ENCODE results near the gene DNAH11. TPM values are rescaled to one million over a fixed set of nuclear protein-coding genes. Genes with fewer than 3 reads are reported as not detected.
"Not testable (repeated sequence)": the region's sequence is repeated elsewhere in the genome, so short reads cannot be mapped to it uniquely, and the experiment has no call there.

Gene DNAH11
- polyA plus RNA-seq, 6 donors from 2014 or later, result 0.40 to 1.1 (median 0.72) TPM; not detected in 1

- Mint-ChIP-seq H3K27ac (no peak overlapping the region), H3K4me3 (no peak overlapping the region), H3K27me3 (peaks cover 0 to 14% (median 9%) of the 10 kb centered on the region in 3 donors), H3K4me1 (no peaks in the 10 kb centered on the region), H3K36me3 (no peaks in the 10 kb centered on the region), H3K9me3 (no peaks in the 10 kb centered on the region)
- ATAC-seq (ENCODE audit: low read depth in 2 of 2) (no peak), DNase-seq (no peak)
Observed at GRCh38 chr7:21653623-21654022, 110.8 kb downstream of the DNAH11 start.

DNA sequence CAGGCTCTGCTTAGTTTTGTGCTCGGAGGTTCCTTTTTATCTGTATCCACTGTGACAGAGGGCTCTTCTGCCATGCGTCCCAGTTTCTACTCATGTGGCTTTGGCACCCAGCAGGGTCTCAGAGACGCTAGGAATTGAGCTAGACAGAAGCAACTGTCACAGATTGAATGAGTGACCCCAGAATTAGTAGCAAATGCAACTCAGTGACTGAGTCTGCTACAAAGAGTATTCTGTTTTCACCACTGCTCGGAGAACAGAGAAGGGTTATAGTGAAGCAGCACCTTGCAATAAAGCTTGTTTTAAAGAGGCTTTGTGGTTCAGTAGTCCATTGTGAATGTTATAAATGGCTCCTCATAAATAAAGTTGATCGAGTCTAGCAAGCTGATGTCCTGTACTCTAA is 113.2 kb downstream of the DNAH11 start:
- Mint-ChIP-seq H3K9me3 (peaks cover 0 to 4% (median 2%) of the 10 kb centered on the region in 7 donors), H3K36me3 (no peaks in the 10 kb centered on the region), H3K4me3 (no peak overlapping the region), H3K27me3 (peaks cover 0 to 14% (median 9%) of the 10 kb centered on the region in 3 donors), H3K4me1 (no peaks in the 10 kb centered on the region), H3K27ac (no peak overlapping the region)
- ATAC-seq (ENCODE audit: low read depth in 2 of 2) (no peak), DNase-seq (no peak)

DNA sequence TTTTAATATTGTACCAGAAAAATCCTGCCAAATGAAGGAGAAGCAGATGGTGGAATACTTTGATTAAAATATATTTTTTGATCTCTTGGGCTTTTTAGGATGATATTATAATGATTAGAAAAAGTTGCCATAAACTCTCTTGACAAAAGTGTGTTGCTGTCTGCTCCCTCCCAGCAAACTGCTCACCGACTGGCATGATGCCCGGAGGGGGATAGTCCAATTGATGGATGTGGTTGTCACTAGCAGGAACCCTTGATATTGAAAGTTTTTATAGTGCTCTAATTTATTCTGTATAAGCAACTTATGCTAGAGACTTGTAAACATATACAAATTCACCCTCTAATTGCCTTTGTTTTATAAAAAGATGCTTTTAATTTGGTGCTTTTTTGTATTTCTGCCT is 114.0 kb downstream of the DNAH11 start:
- Mint-ChIP-seq H3K27ac (peak overlapping the region in 1 of 6 donors; percentile 18), H3K27me3 (peaks cover 0 to 11% (median 9%) of the 10 kb centered on the region in 3 donors), H3K4me1 (no peaks in the 10 kb centered on the region), H3K4me3 (no peak overlapping the region), H3K9me3 (peaks cover 0 to 12% (median 6%) of the 10 kb centered on the region in 7 donors), H3K36me3 (no peaks in the 10 kb centered on the region)
- no peak for ATAC-seq (ENCODE audit: low read depth in 2 of 2)
- DNase-seq, result no peak

GRCh38 chr7:21670496-21670895 is 127.7 kb downstream of the DNAH11 start:
- Mint-ChIP-seq H3K4me3 (no peak overlapping the region), H3K27ac (peak overlapping the region in 1 of 6 donors; percentile 36), H3K36me3 (no peaks in the 10 kb centered on the region), H3K4me1 (peaks cover 0 to 13% (median 0%) of the 10 kb centered on the region in 3 donors), H3K9me3 (no peaks in the 10 kb centered on the region), H3K27me3 (peaks cover 0 to 4% (median 0%) of the 10 kb centered on the region in 3 donors)
- no peak for DNase-seq
- ATAC-seq (ENCODE audit: low read depth in 2 of 2), result no peak

- H3K27ac Mint-ChIP-seq, result peak overlapping the region in 2 of 6 donors; percentile 5 to 54
- peak; percentile 20 for ATAC-seq (ENCODE audit: low read depth in 2 of 2)
- peaks cover 0 to 4% (median 0%) of the 10 kb centered on the region in 3 donors for H3K27me3 Mint-ChIP-seq
- no peak for DNase-seq
- H3K9me3 Mint-ChIP-seq, result no peaks in the 10 kb centered on the region
- H3K4me3 Mint-ChIP-seq, result peak overlapping the region in 2 of 8 donors; percentile 12 to 26
- H3K36me3 Mint-ChIP-seq, result no peaks in the 10 kb centered on the region
- H3K4me1 Mint-ChIP-seq, result peaks cover 0 to 13% (median 0%) of the 10 kb centered on the region in 3 donors
Observed at GRCh38 chr7:21671859-21672258, 129.0 kb downstream of the DNAH11 start.

DNA sequence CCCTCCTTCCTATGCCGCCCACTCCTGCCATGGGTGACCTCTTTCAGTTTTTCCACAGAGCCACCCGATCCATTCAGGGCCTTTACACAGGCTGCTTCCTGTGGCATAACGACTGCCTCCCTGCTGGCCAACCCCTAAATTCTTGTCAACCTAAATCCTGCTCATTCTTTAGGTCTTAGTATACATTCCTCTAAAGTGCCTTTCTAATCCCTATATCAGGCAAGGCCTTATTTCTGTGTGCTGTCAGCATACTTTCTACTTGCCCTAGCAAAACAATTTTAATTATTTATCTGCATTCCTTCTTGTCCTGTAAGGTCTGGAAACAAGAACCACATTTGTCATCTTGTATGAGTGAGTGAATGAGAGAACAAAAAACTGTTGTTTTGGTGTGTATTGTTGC is 132.4 kb downstream of the DNAH11 start:
- Mint-ChIP-seq H3K4me1 (peaks cover 0 to 13% (median 0%) of the 10 kb centered on the region in 3 donors), H3K27ac (no peak overlapping the region), H3K4me3 (no peak overlapping the region), H3K9me3 (peaks cover 0 to 12% (median 4%) of the 10 kb centered on the region in 7 donors), H3K36me3 (no peaks in the 10 kb centered on the region), H3K27me3 (peaks cover 3 to 6% (median 4%) of the 10 kb centered on the region in 3 donors)
- no peak for ATAC-seq (ENCODE audit: low read depth in 2 of 2)
- no peak for DNase-seq

DNA sequence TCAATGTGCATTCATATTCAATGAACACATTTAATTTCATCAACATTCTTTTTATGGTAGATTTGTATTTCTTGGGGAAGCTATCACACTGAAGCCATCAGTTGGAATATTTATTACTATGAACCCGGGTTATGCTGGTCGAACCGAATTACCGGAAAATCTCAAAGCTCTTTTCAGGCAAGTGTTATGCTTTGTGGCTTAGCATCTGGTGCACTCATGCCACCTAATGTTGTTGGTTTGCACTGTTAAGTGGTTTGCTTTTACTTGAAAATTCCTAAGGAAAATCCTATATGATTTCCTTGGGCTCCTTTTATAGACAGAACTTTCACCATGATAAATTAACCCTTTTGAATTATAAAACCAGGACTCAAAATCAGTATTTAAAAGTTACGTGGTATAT is 147.9 kb downstream of the DNAH11 start:
- H3K36me3 Mint-ChIP-seq, result no peaks in the 10 kb centered on the region
- peaks cover 4 to 29% (median 16%) of the 10 kb centered on the region in 3 donors for H3K27me3 Mint-ChIP-seq
- H3K4me3 Mint-ChIP-seq, result no peak overlapping the region
- ATAC-seq (ENCODE audit: low read depth in 2 of 2) (no peak), DNase-seq (no peak)
- H3K4me1 Mint-ChIP-seq, result no peaks in the 10 kb centered on the region
- peak overlapping the region in 1 of 6 donors; percentile 12 for H3K27ac Mint-ChIP-seq
- peaks cover 0 to 9% (median 2%) of the 10 kb centered on the region in 7 donors for H3K9me3 Mint-ChIP-seq

DNA sequence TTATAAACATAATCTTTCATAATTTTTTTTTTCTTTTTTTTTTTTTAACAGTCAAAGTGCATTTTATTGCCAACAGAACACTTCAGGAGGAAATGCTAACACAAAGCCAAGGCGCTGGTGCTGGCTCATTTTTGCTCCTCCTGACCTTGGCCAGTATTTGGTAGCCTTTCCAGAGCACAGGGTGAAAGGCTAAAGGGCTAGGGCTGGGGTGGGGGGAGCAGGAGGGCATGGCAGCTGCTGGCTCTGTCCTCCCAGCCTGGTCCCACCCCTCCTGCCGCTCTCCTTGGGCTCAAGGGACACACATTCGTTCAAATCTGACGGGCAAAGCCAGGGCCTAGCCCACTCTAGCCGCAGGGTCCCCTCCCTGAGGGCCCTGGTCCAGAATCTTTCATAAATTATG is 148.3 kb downstream of the DNAH11 start:
- H3K4me3 Mint-ChIP-seq; H3K9me3 Mint-ChIP-seq; H3K27ac Mint-ChIP-seq; ATAC-seq (ENCODE audit: low read depth in 2 of 2); H3K4me1 Mint-ChIP-seq; DNase-seq; H3K36me3 Mint-ChIP-seq: not testable (repeated sequence)
- peaks cover 7 to 29% (median 18%) of the 10 kb centered on the region in 3 donors for H3K27me3 Mint-ChIP-seq

- Mint-ChIP-seq H3K27me3 (peaks cover 7 to 21% (median 17%) of the 10 kb centered on the region in 3 donors), H3K9me3 (peaks cover 0 to 13% (median 4%) of the 10 kb centered on the region in 7 donors)
- H3K27ac Mint-ChIP-seq; ATAC-seq (ENCODE audit: low read depth in 2 of 2); H3K4me1 Mint-ChIP-seq; H3K4me3 Mint-ChIP-seq; DNase-seq; H3K36me3 Mint-ChIP-seq: not testable (repeated sequence)
Observed at GRCh38 chr7:21700587-21700986, 157.7 kb downstream of the DNAH11 start.

GRCh38 chr7:21702303-21702702 is 159.5 kb downstream of the DNAH11 start:
- H3K27ac Mint-ChIP-seq, result no peak overlapping the region
- no peak for ATAC-seq (ENCODE audit: low read depth in 2 of 2)
- H3K4me1 Mint-ChIP-seq, result no peaks in the 10 kb centered on the region
- DNase-seq, result no peak
- H3K4me3 Mint-ChIP-seq, result no peak overlapping the region
- H3K27me3 Mint-ChIP-seq, result peaks cover 3 to 21% (median 14%) of the 10 kb centered on the region in 3 donors
- peaks cover 0 to 13% (median 4%) of the 10 kb centered on the region in 7 donors for H3K9me3 Mint-ChIP-seq
- no peaks in the 10 kb centered on the region for H3K36me3 Mint-ChIP-seq

DNA sequence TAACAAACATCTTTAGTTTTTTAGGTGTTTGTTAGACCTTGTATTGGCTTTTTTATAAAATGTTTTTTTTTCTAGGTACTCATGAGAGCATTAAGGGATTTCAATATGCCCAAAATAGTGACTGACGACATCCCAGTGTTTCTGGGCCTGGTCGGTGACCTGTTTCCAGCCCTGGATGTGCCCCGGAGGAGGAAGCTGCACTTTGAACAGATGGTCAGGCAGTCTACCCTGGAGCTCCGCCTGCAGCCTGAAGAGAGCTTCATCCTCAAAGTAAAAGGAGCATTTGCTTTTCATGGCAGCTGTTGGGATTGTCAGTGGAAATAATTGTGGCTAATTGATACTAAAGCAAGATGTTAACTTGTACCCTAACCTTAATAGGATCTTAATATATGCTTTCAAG is 161.5 kb downstream of the DNAH11 start:
- no peak for DNase-seq
- no peaks in the 10 kb centered on the region for H3K36me3 Mint-ChIP-seq

GRCh38 chr7:21706131-21706530 is 163.3 kb downstream of the DNAH11 start:
- no peak overlapping the region for H3K4me3 Mint-ChIP-seq
- H3K27ac Mint-ChIP-seq, result no peak overlapping the region
- H3K36me3 Mint-ChIP-seq, result no peaks in the 10 kb centered on the region
- no peaks in the 10 kb centered on the region for H3K4me1 Mint-ChIP-seq
- ATAC-seq (ENCODE audit: low read depth in 2 of 2), result no peak
- H3K27me3 Mint-ChIP-seq, result peaks cover 0 to 10% (median 8%) of the 10 kb centered on the region in 3 donors
- H3K9me3 Mint-ChIP-seq, result peaks cover 0 to 6% (median 0%) of the 10 kb centered on the region in 7 donors
- no peak for DNase-seq

More for the DNA sequence above, 161.5 kb downstream of the DNAH11 start:
- ATAC-seq (ENCODE audit: low read depth in 2 of 2), result no peak
- H3K27me3 Mint-ChIP-seq, result peaks cover 3 to 21% (median 11%) of the 10 kb centered on the region in 3 donors
- H3K4me3 Mint-ChIP-seq, result no peak overlapping the region
- no peak overlapping the region for H3K27ac Mint-ChIP-seq
- peaks cover 0 to 13% (median 5%) of the 10 kb centered on the region in 7 donors for H3K9me3 Mint-ChIP-seq
- no peaks in the 10 kb centered on the region for H3K4me1 Mint-ChIP-seq

DNA sequence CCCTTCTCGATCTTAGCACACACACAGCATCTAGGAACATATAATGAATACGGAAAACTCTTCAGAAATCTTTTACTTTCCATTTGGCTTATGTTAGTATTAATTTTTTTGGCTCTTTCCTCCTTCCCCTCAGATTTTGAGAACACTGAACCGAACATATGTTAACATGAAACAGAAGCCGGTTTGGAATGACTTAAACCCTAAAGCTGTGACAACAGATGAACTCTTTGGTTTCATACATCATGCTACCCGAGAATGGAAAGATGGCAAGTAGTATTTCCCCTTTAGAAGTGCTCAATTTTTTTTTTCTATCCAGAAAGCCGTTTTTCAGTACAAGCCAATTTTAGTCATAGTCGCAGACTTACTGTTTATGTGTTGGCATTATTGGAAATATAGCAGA is 164.7 kb downstream of the DNAH11 start:
- no peak overlapping the region for H3K27ac Mint-ChIP-seq
- no peaks in the 10 kb centered on the region for H3K36me3 Mint-ChIP-seq
- no peak for DNase-seq
- no peak overlapping the region for H3K4me3 Mint-ChIP-seq
- no peak for ATAC-seq (ENCODE audit: low read depth in 2 of 2)
- H3K9me3 Mint-ChIP-seq, result peaks cover 0 to 5% (median 0%) of the 10 kb centered on the region in 7 donors
- H3K4me1 Mint-ChIP-seq, result no peaks in the 10 kb centered on the region
- peaks cover under 1 to 11% (median 10%) of the 10 kb centered on the region in 3 donors for H3K27me3 Mint-ChIP-seq

- no peak for ATAC-seq (ENCODE audit: low read depth in 2 of 2)
- Mint-ChIP-seq H3K9me3 (peaks cover 0 to 4% (median 0%) of the 10 kb centered on the region in 7 donors), H3K27ac (peak overlapping the region in 1 of 6 donors; percentile 34)
Observed at GRCh38 chr7:21708096-21708495, 165.3 kb downstream of the DNAH11 start.

More at GRCh38 chr7:21708096-21708495, 165.3 kb downstream of the DNAH11 start:
- Mint-ChIP-seq H3K4me1 (no peaks in the 10 kb centered on the region), H3K36me3 (no peaks in the 10 kb centered on the region), H3K4me3 (no peak overlapping the region), H3K27me3 (peaks cover 2 to 12% (median 11%) of the 10 kb centered on the region in 3 donors)
- DNase-seq, result no peak
